Measurements from ENCODE around the gene MROH7.

MROH7 gene

DNA sequence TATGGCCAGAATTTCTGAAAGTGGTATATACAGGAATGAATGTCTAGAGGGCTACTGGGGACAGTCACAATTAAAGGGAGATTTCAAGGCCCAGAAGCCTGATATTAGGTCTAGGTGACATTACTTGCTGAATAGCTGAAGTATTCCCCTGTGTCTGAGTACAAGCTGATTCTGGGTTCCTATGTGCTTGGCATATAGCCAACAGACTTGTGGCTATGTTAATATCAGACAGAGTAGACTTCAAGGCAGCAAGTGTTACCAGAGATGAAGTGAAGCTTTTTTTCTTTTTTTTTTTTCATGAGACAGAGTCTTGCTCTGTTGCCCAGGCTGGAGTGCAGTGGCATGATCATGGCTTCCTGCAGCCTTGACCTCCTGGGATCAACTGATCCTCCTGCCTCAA is 82.4 kb downstream of the MROH7 start:
- in situ Hi-C loops (cut with MboI; ENCODE audit: low sequenced_read_pairs), result no loop called here

DNA sequence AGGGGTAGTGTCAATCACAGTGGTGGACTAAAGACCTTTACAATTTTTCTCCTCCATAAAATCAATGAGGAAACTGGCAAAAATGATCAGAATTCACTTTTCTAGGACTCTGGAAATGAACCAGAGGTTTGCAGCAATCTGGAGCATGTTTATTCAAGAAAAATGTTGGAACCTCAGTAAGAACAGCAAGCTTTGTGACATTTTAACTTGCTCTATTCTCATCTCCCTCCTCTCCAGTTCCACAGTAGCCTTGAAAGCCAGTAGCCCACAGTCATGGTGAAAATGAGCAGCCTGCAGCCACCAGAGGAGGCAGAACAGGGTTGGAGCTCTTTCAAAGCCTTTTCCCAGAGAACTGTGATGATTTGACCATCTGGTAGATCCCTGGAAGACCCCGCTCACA is 83.2 kb downstream of the MROH7 start:
- in situ Hi-C loops (cut with MboI; ENCODE audit: low sequenced_read_pairs), result no loop called here

DNA sequence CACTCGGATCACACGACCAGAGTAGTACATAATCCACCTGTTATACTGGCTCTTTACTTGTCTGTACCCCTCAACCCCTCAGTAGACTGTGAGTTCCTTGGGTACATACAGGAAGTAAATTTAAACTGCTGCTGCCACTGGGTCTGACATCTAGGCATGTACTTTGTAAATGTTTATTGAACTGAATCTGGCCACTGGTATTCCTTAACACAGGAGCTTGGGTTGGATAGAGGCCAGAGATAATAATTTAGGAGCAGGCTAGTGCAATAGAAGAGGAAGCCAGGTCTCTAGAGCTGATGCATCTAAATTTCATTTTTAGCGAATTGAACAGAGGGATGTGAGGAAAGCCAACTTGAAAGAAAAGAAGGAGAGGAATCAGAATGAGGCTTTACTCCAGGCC is 86.4 kb downstream of the MROH7 start:
- in situ Hi-C loops (cut with MboI; ENCODE audit: low sequenced_read_pairs), result no loop called here

- in situ Hi-C loops (cut with MboI; ENCODE audit: low sequenced_read_pairs), result no loop called here
Measured at GRCh38 chr1:54736685-54737084, 95.1 kb downstream of the MROH7 start.

GRCh38 chr1:54738244-54738643 is 96.7 kb downstream of the MROH7 start:
- in situ Hi-C loops (cut with MboI; ENCODE audit: low sequenced_read_pairs), result no loop called here

DNA sequence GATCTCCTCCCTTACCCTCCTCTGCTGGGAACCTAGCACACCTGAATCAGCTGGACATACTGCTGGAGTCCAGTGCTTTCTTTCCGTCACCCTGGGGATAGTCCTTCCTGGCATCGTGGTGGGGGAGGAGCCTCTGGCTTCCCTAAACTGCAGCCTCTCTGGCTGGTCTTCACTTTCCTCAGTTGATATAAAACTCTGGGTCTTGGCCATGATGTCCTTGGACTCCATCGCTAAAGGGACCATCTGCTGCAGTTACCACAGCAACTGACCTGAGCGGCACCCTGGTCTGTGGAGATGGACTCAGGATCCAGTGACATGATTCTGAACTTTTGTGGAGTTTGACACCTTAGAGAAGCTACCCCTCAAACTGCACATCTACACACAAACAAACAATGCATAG is 99.9 kb downstream of the MROH7 start:
- in situ Hi-C loops (cut with MboI; ENCODE audit: low sequenced_read_pairs), result no loop called here

DNA sequence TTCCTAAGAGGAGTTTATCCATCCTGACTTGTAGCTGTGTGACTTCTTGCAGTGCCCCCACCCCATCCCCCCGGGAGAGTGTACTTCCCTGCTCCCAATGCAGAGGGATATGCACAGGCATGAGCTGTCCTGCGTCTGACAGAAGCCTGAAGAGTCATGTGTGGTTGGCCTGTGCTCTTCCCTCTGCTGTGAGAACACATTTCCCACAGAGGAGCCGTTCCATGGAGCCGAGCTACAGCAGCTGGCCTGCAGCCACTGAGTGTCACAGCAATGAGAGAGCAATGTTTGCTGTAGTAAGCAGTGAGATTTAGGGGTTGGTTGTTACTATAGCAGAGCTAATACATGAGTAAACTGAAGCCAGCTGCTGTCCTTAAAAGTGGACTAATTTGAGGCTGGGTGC is 100.7 kb downstream of the MROH7 start:
- in situ Hi-C loops (cut with MboI; ENCODE audit: low sequenced_read_pairs), result no loop called here

- in situ Hi-C loops (cut with MboI; ENCODE audit: low sequenced_read_pairs), result no loop called here
Measured at GRCh38 chr1:54743416-54744226, 102.0 kb downstream of the MROH7 start.

DNA sequence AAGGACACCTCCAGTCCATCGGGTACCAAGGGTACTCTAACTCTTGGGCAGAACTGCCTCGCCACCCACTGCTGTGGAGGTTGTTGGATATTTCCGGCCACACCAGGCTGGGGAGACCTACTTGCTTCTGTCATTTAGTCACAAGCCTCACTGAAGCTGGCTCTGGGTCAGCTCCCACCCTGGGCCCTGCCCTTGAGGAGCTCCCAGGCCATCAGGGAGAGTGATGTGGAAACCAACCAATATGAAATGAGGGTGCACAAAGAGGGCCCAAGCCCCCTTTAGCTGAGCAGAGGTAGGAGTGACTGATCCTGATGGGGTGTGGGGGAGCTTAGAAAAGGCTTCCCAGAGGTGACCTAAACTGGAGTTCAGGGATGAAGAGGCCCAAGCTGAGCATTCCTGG is 103.1 kb downstream of the MROH7 start:
- in situ Hi-C loops (cut with MboI; ENCODE audit: low sequenced_read_pairs), result no loop called here

DNA sequence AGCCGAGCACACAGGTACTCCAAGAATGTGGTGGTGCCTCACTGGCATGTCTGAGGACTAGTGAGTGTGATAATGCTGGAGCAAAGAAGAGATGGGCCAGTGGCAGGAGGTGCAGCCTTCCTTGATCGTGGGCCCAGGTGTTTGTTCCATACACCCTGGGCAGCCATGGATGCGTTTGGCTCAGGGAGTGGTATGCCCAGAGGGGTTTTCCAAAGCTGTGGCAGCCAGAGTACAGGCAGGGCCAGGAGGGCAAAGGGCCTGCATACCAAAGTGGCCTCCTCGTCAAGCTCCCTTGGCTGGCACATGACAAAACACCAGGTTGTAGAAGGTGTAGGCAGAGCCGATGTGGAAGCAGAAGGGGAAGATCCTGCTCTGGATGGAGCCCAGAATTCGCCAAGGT is 103.7 kb downstream of the MROH7 start:
- in situ Hi-C loops (cut with MboI; ENCODE audit: low sequenced_read_pairs), result no loop called here

- in situ Hi-C loops (cut with MboI; ENCODE audit: low sequenced_read_pairs), result no loop called here
Measured at GRCh38 chr1:54745864-54746263, 104.3 kb downstream of the MROH7 start.

GRCh38 chr1:54748094-54748835 is 106.7 kb downstream of the MROH7 start:
- in situ Hi-C loops (cut with MboI; ENCODE audit: low sequenced_read_pairs), result no loop called here

DNA sequence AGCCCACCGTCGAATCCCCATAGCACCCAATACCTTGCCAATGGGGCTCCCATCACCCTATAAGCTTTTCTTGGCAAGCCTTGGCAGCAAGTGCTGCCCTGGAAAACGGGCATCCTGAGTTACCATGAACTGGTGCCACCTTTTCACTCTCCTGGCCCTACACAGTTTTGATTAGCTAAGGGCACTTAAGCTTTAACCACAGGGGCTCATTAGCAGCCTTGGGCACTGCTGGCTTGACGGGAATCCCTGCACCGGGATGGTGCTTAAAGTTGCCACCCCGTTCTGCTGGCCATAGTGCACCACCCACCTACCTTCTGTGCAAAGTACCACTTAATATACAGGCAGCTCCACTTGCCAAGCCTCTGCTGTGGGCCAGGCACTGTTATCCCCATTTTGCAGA is 109.0 kb downstream of the MROH7 start:
- in situ Hi-C loops (cut with MboI; ENCODE audit: low sequenced_read_pairs), result no loop called here

- in situ Hi-C loops (cut with MboI; ENCODE audit: low sequenced_read_pairs), result no loop called here
Measured at GRCh38 chr1:54751426-54751825, 109.8 kb downstream of the MROH7 start.

DNA sequence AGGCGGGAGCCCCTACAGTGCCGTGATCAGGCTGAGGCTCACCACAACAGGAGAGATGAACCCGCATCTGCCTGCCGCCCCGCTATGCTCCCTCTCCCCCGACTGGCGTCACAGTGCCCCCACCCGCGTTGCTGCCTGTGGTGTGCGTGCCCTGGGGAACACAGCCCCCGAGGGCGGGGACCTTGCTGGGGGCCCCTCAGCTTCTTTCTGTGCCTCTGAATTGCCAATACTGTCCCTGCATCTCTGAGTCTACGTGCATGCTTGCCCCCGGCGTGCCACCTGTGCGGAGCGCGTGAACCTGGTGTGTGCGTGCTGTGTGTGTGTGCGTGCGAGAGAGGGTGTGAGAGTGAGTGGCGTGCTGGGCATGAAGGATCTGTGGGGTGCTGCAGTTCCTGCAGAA is 112.5 kb downstream of the MROH7 start:
- in situ Hi-C loops (cut with MboI; ENCODE audit: low sequenced_read_pairs), result no loop called here

- in situ Hi-C loops (cut with MboI; ENCODE audit: low sequenced_read_pairs), result no loop called here
Measured at GRCh38 chr1:54754486-54755285, 113.1 kb downstream of the MROH7 start.

DNA sequence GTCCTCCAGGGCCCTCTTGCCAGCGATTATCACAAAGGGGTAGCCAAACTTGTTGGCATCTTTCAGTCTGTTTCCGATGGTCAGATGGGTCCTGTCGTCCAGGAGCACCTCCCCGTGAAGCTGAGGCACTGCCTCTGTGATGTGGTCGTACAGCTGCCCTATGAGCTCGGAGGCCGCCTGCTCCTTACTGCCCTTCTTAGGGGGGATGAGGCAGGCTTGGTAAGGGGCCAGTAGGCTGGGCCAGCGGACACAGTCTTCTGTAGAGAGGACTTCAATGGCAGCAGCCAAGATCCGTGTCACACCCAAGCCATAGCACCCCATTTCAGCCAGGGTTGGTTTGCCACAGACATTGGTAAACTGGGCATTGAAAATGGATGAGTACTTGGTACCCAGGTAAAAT is 116.2 kb downstream of the MROH7 start:
- in situ Hi-C loops (cut with MboI; ENCODE audit: low sequenced_read_pairs), result no loop called here

DNA sequence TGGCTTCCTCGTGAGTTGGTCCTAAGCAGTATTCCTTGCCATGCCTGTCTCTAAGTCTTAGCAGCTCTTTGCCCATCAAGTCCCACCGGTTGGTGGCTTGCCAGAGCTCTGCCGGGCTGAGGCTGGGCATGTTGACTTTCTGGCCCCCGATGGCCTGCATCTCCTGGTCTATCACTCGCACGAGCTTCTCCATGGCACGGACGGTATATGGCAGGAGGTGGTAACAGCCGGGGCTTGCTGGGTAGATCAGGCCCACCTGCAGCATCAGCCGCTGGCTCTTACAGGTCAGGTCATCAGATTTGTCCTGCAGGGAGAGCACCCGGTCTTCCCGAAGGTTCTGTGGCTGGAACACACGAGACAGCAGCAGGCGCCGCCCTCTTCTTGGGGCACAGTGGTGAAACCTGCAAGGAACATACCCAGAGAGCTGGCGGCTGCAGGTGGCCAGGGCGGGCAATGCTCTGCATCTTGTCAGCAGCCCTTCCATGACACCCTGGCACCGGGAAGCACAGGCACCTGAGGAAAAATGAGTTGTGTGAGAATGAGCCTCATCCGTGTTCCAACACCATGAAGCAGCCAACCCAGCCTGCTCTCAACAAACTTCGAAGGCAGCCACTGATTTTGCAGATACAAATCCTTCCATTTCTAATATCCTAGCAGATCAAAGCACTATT is 117.2 kb downstream of the MROH7 start:
- in situ Hi-C loops (cut with MboI; ENCODE audit: low sequenced_read_pairs), result no loop called here
